Caco-2 (cell line): Measurements from ENCODE around the gene CD248. TPM values are rescaled to one million over a fixed set of nuclear protein-coding genes. Genes with fewer than 3 reads are reported as not detected.

Experiments
- BruUV-seq: library from RNA; stranded (reverse); fragments of 400-500 nt; replicated peaks from 2 replicates; lab custom pipeline; 2021; lab: Mats Ljungman, UMichigan
- CTCF ChIA-PET: fragments of 300-600 bp; sonication (Branson Sonifier 250); formaldehyde crosslinking; loops from one replicate; lab custom pipeline; 2022; ENCODE audit warnings: antibody characterized with exemption; lab: Charles Lee
- POLR2A ChIA-PET: fragments of 300-600 bp; sonication (Branson Sonifier 250); formaldehyde crosslinking; loops from one replicate; lab custom pipeline; 2022; ENCODE audit warnings: antibody characterized with exemption; lab: Charles Lee
- DNase-seq, 2 experiments: peaks; one replicate each; pipeline versions ENCODE4 v3.0.0 to v3.0.0-alpha.2; 2020 to 2022
- H3K27me3 ChIP-seq: replicated peaks from 2 replicates; pipeline ENCODE4 v1.6.0; 2011; ENCODE audit warnings: low read length; ENCODE audit not compliant: control insufficient read depth, insufficient read depth
- H3K36me3 ChIP-seq: 2 replicates; pipeline ENCODE4 v1.5.1; 2011; ENCODE audit warnings: low read length; ENCODE audit not compliant: control insufficient read depth, insufficient read depth
- H3K4me1 ChIP-seq: fragments of 250-450 bp; sonication (Bioruptor Pico); 2 replicates; pipeline ENCODE4 v1.5.1; 2020; ENCODE audit warnings: mild to moderate bottlenecking
- H3K4me3 ChIP-seq: 2 replicates; pipeline ENCODE4 v1.5.1; 2011; ENCODE audit warnings: low read depth, mild to moderate bottlenecking, control low read depth, low read length
- H3K9me3 ChIP-seq: fragments of 250-450 bp; sonication (Bioruptor Pico); 2 replicates; pipeline ENCODE4 v1.5.1; 2020; ENCODE audit warnings: mild to moderate bottlenecking, moderate library complexity
- H3K27ac Mint-ChIP-seq: one replicate; pipeline ENCODE4 v1.8.0; 2022; ENCODE audit warnings: mixed read lengths; ENCODE audit not compliant: unreplicated experiment
- H3K27me3 Mint-ChIP-seq: one replicate; pipeline ENCODE4 v1.8.0; 2022; ENCODE audit warnings: mixed read lengths; ENCODE audit not compliant: insufficient read depth, unreplicated experiment
- H3K36me3 Mint-ChIP-seq: one replicate; pipeline ENCODE4 v1.8.0; 2022; ENCODE audit warnings: mild to moderate bottlenecking, mixed read lengths; ENCODE audit not compliant: insufficient read depth, unreplicated experiment
- H3K4me1 Mint-ChIP-seq: one replicate; pipeline ENCODE4 v1.8.0; 2022; ENCODE audit warnings: low read depth, mixed read lengths; ENCODE audit not compliant: unreplicated experiment
- H3K4me3 Mint-ChIP-seq: one replicate; pipeline ENCODE4 v1.8.0; 2022; ENCODE audit warnings: mild to moderate bottlenecking, moderate library complexity, mixed read lengths; ENCODE audit not compliant: unreplicated experiment
- H3K9me3 Mint-ChIP-seq: one replicate; pipeline ENCODE4 v1.8.0; 2022; ENCODE audit warnings: mixed read lengths; ENCODE audit not compliant: unreplicated experiment
- CTCF ChIP-seq, 2 experiments: fragments of 200-600 bp in 1 of 2; IDR thresholded peaks; 1 replicate in 1 of 2; 2 replicates in 1 of 2; pipeline versions ENCODE4 v1.5.1 to v1.8.0; 2011 to 2022; ENCODE audit warnings: antibody characterized with exemption in 1 of 2, control low read depth in 1 of 2, inconsistent platforms in 1 of 2, low read depth in 1 of 2, low read length in 1 of 2, mild to moderate bottlenecking in 1 of 2, moderate library complexity in 1 of 2; ENCODE audit not compliant: insufficient read depth in 1 of 2, severe bottlenecking in 1 of 2, unreplicated experiment in 1 of 2
- intact Hi-C: fragments of 100-400 bp; cut with micrococcal nuclease; formaldehyde crosslinking; loops from one replicate; pipeline ENCODE4 v1.10.0; 2022; ENCODE audit not compliant: unreplicated experiment
- total RNA-seq: library from RNA; stranded (reverse); gene quantifications from 2 replicates; pipeline ENCODE4 v1.2.3, GENCODE V29; 2022

CD248 gene
- total RNA-seq, 1 experiment from 2014 or later, result 0.27 TPM

- Histone ChIP-seq H3K4me1 (peaks cover 26% of the 10 kb centered on the region), H3K4me3 (peak overlapping the region; percentile 26), H3K9me3 (no peaks in the 10 kb centered on the region), H3K27me3 (no peaks in the 10 kb centered on the region), H3K36me3 (no peaks in the 10 kb centered on the region)
- Mint-ChIP-seq H3K9me3 (peaks cover under 1% of the 10 kb centered on the region), H3K4me1 (peaks cover 4% of the 10 kb centered on the region), H3K4me3 (peak overlapping the region; percentile 87), H3K27ac (peak overlapping the region; percentile 91), H3K27me3 (no peaks in the 10 kb centered on the region), H3K36me3 (peaks cover 17% of the 10 kb centered on the region)
- DNase-seq, result peak in 1 of 2 experiments; percentile 40
- peak in 1 of 2 experiments; percentile 19 for TF ChIP-seq CTCF (IDR thresholded peaks at IDR 0.05; ENCODE audit: insufficient read depth in 1 of 2, low read depth in 1 of 2, low read length in 1 of 2, severe bottlenecking in 1 of 2, unreplicated experiment in 1 of 2)
- intact Hi-C loops, result loop anchor here (2.0 kb wide), 1 partner anchor 31 kb away; the partner anchor contains the start of gene BRMS1
- ChIA-PET CTCF (interaction anchor here (0.5 to 3.4 kb wide), 23 partner anchors 9 to 428 kb away, joined by 3 to 90 read pairs (median 5); partner anchors contain the start of genes MRPL11, RAB1B, RIN1 and SLC29A2), POLR2A (interaction anchor here (0.5 to 2.3 kb wide), 8 partner anchors 16 to 425 kb away, joined by 3 to 34 read pairs (median 6); partner anchors contain the start of genes BANF1, BRMS1, EIF1AD and FIBP)
- no TSS peak for BruUV-seq
Observed at GRCh38 chr11:66313321-66314185, 3.3 kb downstream of the CD248 start.

GRCh38 chr11:66312549-66313320 is 4.1 kb downstream of the CD248 start:
- Histone ChIP-seq H3K36me3 (no peaks in the 10 kb centered on the region), H3K27me3 (no peaks in the 10 kb centered on the region), H3K4me1 (peaks cover 18% of the 10 kb centered on the region), H3K4me3 (peak overlapping the region; percentile 52), H3K9me3 (no peaks in the 10 kb centered on the region)
- ChIA-PET CTCF (interaction anchor here (0.5 to 3.4 kb wide), 35 partner anchors 9 to 428 kb away, joined by 3 to 90 read pairs (median 4); partner anchors contain the start of genes BRMS1, DPP3, FIBP and MRPL11), POLR2A (interaction anchor here (0.5 to 2.3 kb wide), 10 partner anchors 17 to 425 kb away, joined by 3 to 34 read pairs (median 4); partner anchors contain the start of genes BANF1, BRMS1, EIF1AD and FIBP)
- no peak for TF ChIP-seq CTCF (IDR thresholded peaks at IDR 0.05; ENCODE audit: insufficient read depth in 1 of 2, low read depth in 1 of 2, low read length in 1 of 2, severe bottlenecking in 1 of 2, unreplicated experiment in 1 of 2)
- Mint-ChIP-seq H3K36me3 (peaks cover 17% of the 10 kb centered on the region), H3K9me3 (no peaks in the 10 kb centered on the region), H3K4me1 (no peaks in the 10 kb centered on the region), H3K27ac (peak overlapping the region; percentile 91), H3K4me3 (peak overlapping the region; percentile 87), H3K27me3 (no peaks in the 10 kb centered on the region)
- DNase-seq, result peak; percentile 98 to 99
- intact Hi-C loops, result loop anchor here (1.0 to 2.0 kb wide), 5 partner anchors 16 to 77 kb away; partner anchors contain the start of genes BRMS1, RAB1B and RIN1
- no TSS peak for BruUV-seq
